ENCODE data around the gene MTCL1. TPM values are rescaled to one million over a fixed set of nuclear protein-coding genes. Genes with fewer than 3 reads are reported as not detected.

The MTCL1 gene
- total RNA-seq, 6 experiments from 2014 or later: 1.4 to 7.4 (median 3.6) TPM

DNA sequence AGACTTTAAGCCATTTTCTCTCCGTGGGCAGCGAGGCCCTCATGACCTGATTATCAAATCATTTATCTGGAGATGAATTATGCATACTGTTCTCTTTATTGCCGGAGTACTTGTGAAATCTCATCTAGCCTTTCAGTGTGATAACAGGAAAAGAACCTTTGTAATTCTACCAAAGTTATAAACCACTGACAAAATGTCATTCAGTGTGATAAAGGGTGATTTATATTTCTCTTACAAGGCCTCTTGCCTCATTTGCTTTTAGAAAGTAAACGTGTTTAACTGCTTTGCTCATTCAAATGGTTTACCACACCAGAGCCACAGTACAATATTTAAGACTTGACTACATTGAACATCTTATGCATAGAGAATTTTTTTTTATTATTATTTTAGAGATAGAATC, 13.8 kb downstream of the MTCL1 start:
- H3K9me3 ChIP-seq: no peaks in the 10 kb centered on the region
- 75% methylated on average over 4 of the region's 4 CpGs for WGBS (ENCODE audit: insufficient coverage, low coverage, low lambda C conversion rate, missing lambda C conversion rate)
- H3K27me3 ChIP-seq: no peaks in the 10 kb centered on the region
- H3K36me3 ChIP-seq: no peaks in the 10 kb centered on the region
- TF ChIP-seq POLR2A (IDR thresholded peaks at IDR 0.05): no peak
- TF ChIP-seq, protein P1, sequence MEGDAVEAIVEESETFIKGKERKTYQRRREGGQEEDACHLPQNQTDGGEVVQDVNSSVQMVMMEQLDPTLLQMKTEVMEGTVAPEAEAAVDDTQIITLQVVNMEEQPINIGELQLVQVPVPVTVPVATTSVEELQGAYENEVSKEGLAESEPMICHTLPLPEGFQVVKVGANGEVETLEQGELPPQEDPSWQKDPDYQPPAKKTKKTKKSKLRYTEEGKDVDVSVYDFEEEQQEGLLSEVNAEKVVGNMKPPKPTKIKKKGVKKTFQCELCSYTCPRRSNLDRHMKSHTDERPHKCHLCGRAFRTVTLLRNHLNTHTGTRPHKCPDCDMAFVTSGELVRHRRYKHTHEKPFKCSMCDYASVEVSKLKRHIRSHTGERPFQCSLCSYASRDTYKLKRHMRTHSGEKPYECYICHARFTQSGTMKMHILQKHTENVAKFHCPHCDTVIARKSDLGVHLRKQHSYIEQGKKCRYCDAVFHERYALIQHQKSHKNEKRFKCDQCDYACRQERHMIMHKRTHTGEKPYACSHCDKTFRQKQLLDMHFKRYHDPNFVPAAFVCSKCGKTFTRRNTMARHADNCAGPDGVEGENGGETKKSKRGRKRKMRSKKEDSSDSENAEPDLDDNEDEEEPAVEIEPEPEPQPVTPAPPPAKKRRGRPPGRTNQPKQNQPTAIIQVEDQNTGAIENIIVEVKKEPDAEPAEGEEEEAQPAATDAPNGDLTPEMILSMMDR (IDR thresholded peaks at IDR 0.05): no peak
- DNase-seq (no peak), ATAC-seq (no peak)
- H3K4me3 ChIP-seq: no peak overlapping the region
- intact Hi-C loops (cut with DNase I): no loop called here
- H3K27ac ChIP-seq: no peak overlapping the region
- H3K4me1 ChIP-seq: no peaks in the 10 kb centered on the region

DNA sequence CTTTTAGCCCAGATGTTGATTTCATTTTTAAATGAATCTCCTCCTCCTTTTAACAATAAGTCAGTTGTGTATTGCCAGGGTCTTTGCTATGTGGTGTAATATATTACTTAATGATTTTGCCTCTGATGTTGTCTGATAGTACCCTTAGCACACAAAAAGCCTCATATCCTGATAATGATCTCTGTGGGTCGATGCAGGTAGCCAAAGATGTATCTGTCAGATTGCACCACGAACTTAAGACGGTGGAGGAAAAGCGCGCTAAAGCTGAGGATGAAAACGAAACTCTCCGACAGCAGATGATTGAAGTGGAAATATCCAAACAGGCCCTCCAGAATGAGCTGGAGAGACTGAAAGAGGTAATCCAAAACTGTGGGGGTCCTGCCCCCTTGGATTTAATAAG, 14.8 kb downstream of the MTCL1 start:
- Histone ChIP-seq H3K27ac (no peak overlapping the region), H3K4me3 (no peak overlapping the region), H3K27me3 (no peaks in the 10 kb centered on the region), H3K36me3 (no peaks in the 10 kb centered on the region), H3K9me3 (no peaks in the 10 kb centered on the region), H3K4me1 (no peaks in the 10 kb centered on the region)
- 86% methylated on average over 7 of the region's 7 CpGs for WGBS (ENCODE audit: insufficient coverage, low coverage, low lambda C conversion rate, missing lambda C conversion rate)
- no peak for TF ChIP-seq POLR2A (IDR thresholded peaks at IDR 0.05)
- TF ChIP-seq, protein P1 (IDR thresholded peaks at IDR 0.05): no peak
- intact Hi-C loops (cut with DNase I): no loop called here
- DNase-seq (no peak), ATAC-seq (no peak)

DNA sequence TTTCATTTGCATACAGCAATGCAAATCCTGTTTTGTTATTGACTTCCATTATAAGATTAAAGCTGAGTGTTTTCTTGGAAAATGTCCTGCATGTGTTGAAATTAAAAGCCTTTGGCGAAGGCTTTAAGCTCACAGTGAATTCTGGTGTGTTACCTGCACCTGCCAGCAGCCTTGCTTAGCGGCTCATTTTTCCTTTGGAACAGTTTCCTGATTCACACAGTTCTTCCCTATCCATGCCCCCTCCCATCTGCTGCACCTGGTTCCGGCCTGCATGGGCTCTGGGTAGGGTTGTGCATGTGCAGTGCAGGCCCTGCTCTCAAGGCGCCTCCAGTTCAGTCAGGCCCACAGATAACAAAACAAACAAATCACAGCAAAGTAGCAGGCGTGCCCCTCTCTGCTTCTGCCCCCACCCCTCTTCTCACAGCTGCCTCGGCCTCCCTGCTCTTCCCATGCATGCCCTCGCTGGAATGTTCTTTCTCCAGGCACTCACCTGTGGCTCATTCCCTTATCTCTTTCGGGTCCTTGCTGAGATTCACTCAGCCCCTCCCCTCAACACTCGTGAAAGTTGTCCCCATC, 15.8 kb downstream of the MTCL1 start:
- DNase-seq (no peak), ATAC-seq (no peak)
- no peaks in the 10 kb centered on the region for H3K4me1 ChIP-seq
- intact Hi-C loops (cut with DNase I): no loop called here
- WGBS (ENCODE audit: insufficient coverage, low coverage, low lambda C conversion rate, missing lambda C conversion rate): 81% methylated on average over 8 of the region's 9 CpGs
- no peaks in the 10 kb centered on the region for H3K27me3 ChIP-seq
- no peaks in the 10 kb centered on the region for H3K9me3 ChIP-seq
- no peak for TF ChIP-seq POLR2A (IDR thresholded peaks at IDR 0.05)
- TF ChIP-seq, protein P1 (IDR thresholded peaks at IDR 0.05): no peak
- H3K27ac ChIP-seq: no peak overlapping the region
- no peaks in the 10 kb centered on the region for H3K36me3 ChIP-seq
- no peak overlapping the region for H3K4me3 ChIP-seq

DNA sequence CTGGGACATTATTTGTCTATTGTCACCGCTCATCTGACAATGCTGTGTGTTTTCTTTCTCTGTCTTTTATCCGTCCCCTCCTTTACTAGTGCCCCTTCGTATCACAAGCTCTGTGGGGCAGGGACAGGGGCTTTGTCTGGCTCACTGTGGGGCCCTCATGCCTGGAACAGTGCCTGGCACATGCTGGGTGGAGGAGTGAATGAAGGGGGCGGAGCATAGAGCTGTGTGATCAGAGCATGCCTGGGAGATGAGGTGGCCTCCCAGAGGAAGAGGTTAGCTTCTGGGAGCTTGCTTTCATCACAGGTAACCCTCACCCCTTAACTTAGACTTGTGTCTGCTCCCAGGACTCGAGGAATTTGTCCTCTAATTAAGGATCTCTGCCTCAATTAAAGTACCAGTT, 16.4 kb downstream of the MTCL1 start:
- Histone ChIP-seq H3K4me1 (no peaks in the 10 kb centered on the region), H3K4me3 (no peak overlapping the region), H3K27ac (no peak overlapping the region), H3K36me3 (no peaks in the 10 kb centered on the region), H3K9me3 (no peaks in the 10 kb centered on the region), H3K27me3 (no peaks in the 10 kb centered on the region)
- WGBS (ENCODE audit: insufficient coverage, low coverage, low lambda C conversion rate, missing lambda C conversion rate): 91% methylated on average over 4 of the region's 5 CpGs
- intact Hi-C loops (cut with DNase I): no loop called here
- DNase-seq (no peak), ATAC-seq (peak in 2 of 4 donors; percentile 31 to 54)
- TF ChIP-seq, protein P1 (IDR thresholded peaks at IDR 0.05): no peak
- TF ChIP-seq POLR2A (IDR thresholded peaks at IDR 0.05): no peak

Measured in right lobe of liver (tissue), 6 donors.